Neural progenitor cell (in vitro differentiated cells): Measurements from ENCODE around the gene CNPY2. TPM values are rescaled to one million over a fixed set of nuclear protein-coding genes. Genes with fewer than 3 reads are reported as not detected.
A peak's percentile ranks its signal among the peaks of the same experiment; 100 is the strongest.
"Not testable (repeated sequence)": the region's sequence is repeated elsewhere in the genome, so short reads cannot be mapped to it uniquely, and the experiment has no call there.

Experiments used
- DNase-seq: peaks from one replicate; pipeline ENCODE4 v3.0.0-alpha.2; 2016; ENCODE audit warnings: low spot score
- H2AFZ ChIP-seq: fragments of 200-600 bp; sonication (generic); replicated peaks from 2 replicates; pipeline ENCODE4 v1.6.1; 2016; ENCODE audit warnings: antibody characterized with exemption
- H3F3A ChIP-seq: fragments of 200-600 bp; sonication (generic); 2 replicates; pipeline ENCODE4 v1.6.1; 2016; ENCODE audit warnings: antibody characterized with exemption, low read depth
- H3K27ac ChIP-seq: fragments of 200-600 bp; sonication (generic); 2 replicates; pipeline ENCODE4 v1.5.1; 2016; ENCODE audit warnings: mild to moderate bottlenecking
- H3K27me3 ChIP-seq: fragments of 200-600 bp; sonication (generic); 2 replicates; pipeline ENCODE4 v1.6.1; 2016; ENCODE audit warnings: mild to moderate bottlenecking, moderate library complexity
- H3K36me3 ChIP-seq: fragments of 200-600 bp; sonication (generic); 2 replicates; pipeline ENCODE4 v1.5.1; 2016
- H3K4me1 ChIP-seq: fragments of 200-600 bp; sonication (generic); 2 replicates; pipeline ENCODE4 v1.6.1; 2016; ENCODE audit warnings: mixed run types
- H3K4me2 ChIP-seq: fragments of 200-600 bp; sonication (generic); 2 replicates; pipeline ENCODE4 v1.6.1; 2016
- H3K4me3 ChIP-seq: fragments of 200-600 bp; sonication (generic); 2 replicates; pipeline ENCODE4 v1.5.1; 2016
- H3K79me2 ChIP-seq: fragments of 200-600 bp; sonication (generic); 2 replicates; pipeline ENCODE4 v1.6.1; 2016; ENCODE audit warnings: low read depth
- H3K9ac ChIP-seq: fragments of 200-600 bp; sonication (generic); 2 replicates; pipeline ENCODE4 v1.6.1; 2016
- H3K9me3 ChIP-seq: fragments of 200-600 bp; sonication (generic); 2 replicates; pipeline ENCODE4 v1.5.1; 2016; ENCODE audit warnings: low read depth
- H4K20me1 ChIP-seq: fragments of 200-600 bp; sonication (generic); 2 replicates; pipeline ENCODE4 v1.6.1; 2016; ENCODE audit warnings: low read depth
- H3K27ac Mint-ChIP-seq: 3 replicates; pipeline ENCODE4 v1.8.0; 2021; ENCODE audit warnings: mixed read lengths
- H3K27me3 Mint-ChIP-seq: 2 replicates; pipeline ENCODE4 v1.8.0; 2022; ENCODE audit warnings: low read depth, mild to moderate bottlenecking, inconsistent platforms, moderate library complexity, mixed read lengths; ENCODE audit not compliant: insufficient read depth
- H3K36me3 Mint-ChIP-seq: 3 replicates; pipeline ENCODE4 v1.8.0; 2021; ENCODE audit warnings: mixed read lengths
- H3K4me1 Mint-ChIP-seq: 3 replicates; pipeline ENCODE4 v1.8.0; 2021; ENCODE audit warnings: mixed read lengths
- H3K4me3 Mint-ChIP-seq: 3 replicates; pipeline ENCODE4 v1.8.0; 2021; ENCODE audit warnings: mild to moderate bottlenecking, moderate library complexity, mixed read lengths
- H3K9me3 Mint-ChIP-seq: 3 replicates; pipeline ENCODE4 v1.8.0; 2020; ENCODE audit warnings: mixed read lengths
- CTCF ChIP-seq: fragments of 200-600 bp; sonication (generic); IDR thresholded peaks from 2 replicates; pipeline ENCODE4 v1.5.1; 2017; ENCODE audit warnings: antibody characterized with exemption, mild to moderate bottlenecking
- EZH2 ChIP-seq: fragments of 200-600 bp; sonication (generic); IDR thresholded peaks from 2 replicates; pipeline ENCODE4 v1.6.1; 2017; ENCODE audit warnings: antibody characterized with exemption, mild to moderate bottlenecking, moderate library complexity
- EZH2phosphoT487 ChIP-seq: fragments of 200-600 bp; sonication (generic); IDR thresholded peaks from 2 replicates; pipeline ENCODE4 v1.6.1; 2017; ENCODE audit warnings: antibody characterized with exemption
- total RNA-seq: library from RNA; depleted of rRNA; stranded (reverse); fragments of >200 nt; gene quantifications from 2 replicates; pipeline ENCODE4 v1.2.3, GENCODE V29; 2015; ENCODE audit warnings: low replicate concordance

The CNPY2 gene
- total RNA-seq, 1 donor from 2014 or later, result 128 TPM

DNA sequence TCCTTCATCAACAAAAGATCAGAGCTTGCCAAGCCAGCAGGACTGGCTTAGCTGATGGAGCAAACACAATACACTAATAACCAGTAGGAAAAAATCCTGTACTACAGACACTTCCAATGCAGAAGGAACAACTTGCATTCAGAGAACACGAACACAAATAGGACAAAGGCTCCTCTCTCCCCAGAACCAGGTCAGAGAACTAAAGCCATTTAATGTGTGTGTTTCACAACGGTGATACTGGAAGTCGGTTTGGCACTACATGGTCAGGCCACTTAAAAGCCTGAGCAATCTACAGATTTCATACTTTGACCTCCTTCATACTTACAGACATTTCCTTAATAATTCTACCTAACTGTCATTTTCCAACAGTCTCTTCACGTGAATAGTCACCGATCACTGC lies 22.0 kb downstream of the CNPY2 start:
- peak overlapping the region; percentile 20 for H3K9ac ChIP-seq
- H3F3A ChIP-seq, result peaks cover 4% of the 10 kb centered on the region
- peaks cover 4% of the 10 kb centered on the region for H3K27me3 Mint-ChIP-seq
- no peak overlapping the region for H3K27ac Mint-ChIP-seq
- TF ChIP-seq CTCF (no peak), EZH2phosphoT487 (no peak), EZH2 (no peak)
- H3K36me3 Mint-ChIP-seq, result peaks cover 5% of the 10 kb centered on the region
- no peak overlapping the region for H2AFZ ChIP-seq
- H3K4me1 ChIP-seq, result peaks cover 6% of the 10 kb centered on the region
- H3K4me3 ChIP-seq, result no peak overlapping the region
- H3K4me2 ChIP-seq, result no peak overlapping the region
- no peaks in the 10 kb centered on the region for H3K9me3 Mint-ChIP-seq
- peaks cover 97% of the 10 kb centered on the region for H3K79me2 ChIP-seq
- H3K36me3 ChIP-seq, result peaks cover 5% of the 10 kb centered on the region
- no peak for DNase-seq
- H3K9me3 ChIP-seq, result no peaks in the 10 kb centered on the region
- no peaks in the 10 kb centered on the region for H3K27me3 ChIP-seq
- H3K27ac ChIP-seq, result no peak overlapping the region
- no peak overlapping the region for H3K4me3 Mint-ChIP-seq
- peaks cover 29% of the 10 kb centered on the region for H4K20me1 ChIP-seq
- H3K4me1 Mint-ChIP-seq, result peaks cover 13% of the 10 kb centered on the region

- Histone ChIP-seq H3F3A (peaks cover 4% of the 10 kb centered on the region), H3K4me2 (no peak overlapping the region), H3K9me3 (no peaks in the 10 kb centered on the region), H3K36me3 (no peaks in the 10 kb centered on the region), H3K27ac (no peak overlapping the region), H2AFZ (no peak overlapping the region), H3K9ac (no peak overlapping the region), H3K4me3 (no peak overlapping the region), H3K79me2 (peaks cover 62% of the 10 kb centered on the region), H4K20me1 (peaks cover 10% of the 10 kb centered on the region), H3K4me1 (no peaks in the 10 kb centered on the region), H3K27me3 (no peaks in the 10 kb centered on the region)
- DNase-seq, result no peak
- H3K27ac Mint-ChIP-seq, result no peak overlapping the region
- no peaks in the 10 kb centered on the region for H3K9me3 Mint-ChIP-seq
- H3K4me3 Mint-ChIP-seq, result no peak overlapping the region
- peaks cover 2% of the 10 kb centered on the region for H3K4me1 Mint-ChIP-seq
- H3K27me3 Mint-ChIP-seq, result peaks cover 4% of the 10 kb centered on the region
- TF ChIP-seq EZH2phosphoT487 (no peak), EZH2 (no peak), CTCF (no peak)
- peaks cover 10% of the 10 kb centered on the region for H3K36me3 Mint-ChIP-seq
Measured at GRCh38 chr12:56288705-56289387, 26.9 kb downstream of the CNPY2 start.

DNA sequence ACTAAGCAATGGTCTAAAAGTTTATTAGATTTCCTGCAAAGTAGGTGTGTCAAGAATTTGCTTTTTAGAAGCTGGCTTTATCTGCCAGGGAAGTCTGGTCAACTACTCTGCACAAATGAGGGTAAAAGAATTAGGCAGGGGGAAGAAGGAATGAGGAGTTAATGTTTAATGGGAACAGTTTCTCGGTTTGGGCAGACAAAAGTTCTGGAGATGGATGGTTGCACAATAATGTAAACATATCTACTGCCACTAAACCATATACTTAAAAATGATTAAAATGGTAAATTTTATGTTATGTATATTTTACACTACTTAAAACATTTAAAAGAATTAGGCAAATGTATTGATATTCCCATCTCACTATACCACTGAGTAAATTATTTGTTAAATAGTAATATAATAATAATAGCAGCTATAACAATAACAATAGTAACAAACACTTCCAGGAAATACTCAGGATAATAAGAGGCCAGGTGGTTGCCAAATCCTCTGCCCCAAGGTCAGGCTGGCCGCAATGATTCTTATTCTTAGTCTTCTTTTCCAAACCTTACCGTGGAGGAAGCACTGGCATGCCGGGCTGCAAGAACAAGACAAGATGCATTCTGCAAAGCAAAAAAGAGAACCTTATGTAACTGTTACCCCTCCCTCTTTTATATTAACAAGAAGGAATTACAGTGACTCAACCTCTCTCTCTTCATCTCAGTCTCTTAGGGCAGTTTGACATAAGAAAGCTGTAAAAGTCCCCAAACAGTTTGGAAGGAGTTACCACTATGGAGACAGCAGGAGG lies 29.6 kb downstream of the CNPY2 start:
- Mint-ChIP-seq H3K4me3 (no peak overlapping the region), H3K36me3 (peaks cover 22% of the 10 kb centered on the region), H3K27ac (no peak overlapping the region), H3K27me3 (peaks cover 4% of the 10 kb centered on the region), H3K9me3 (no peaks in the 10 kb centered on the region), H3K4me1 (no peaks in the 10 kb centered on the region)
- Histone ChIP-seq H3K4me1 (no peaks in the 10 kb centered on the region), H3K9ac (peak overlapping the region; percentile 42), H3K27me3 (no peaks in the 10 kb centered on the region), H3K36me3 (peaks cover 5% of the 10 kb centered on the region), H3K4me2 (no peak overlapping the region), H3K27ac (no peak overlapping the region), H2AFZ (no peak overlapping the region), H3F3A (peaks cover 4% of the 10 kb centered on the region), H3K79me2 (peaks cover 36% of the 10 kb centered on the region), H3K9me3 (no peaks in the 10 kb centered on the region), H4K20me1 (peaks cover 3% of the 10 kb centered on the region), H3K4me3 (no peak overlapping the region)
- DNase-seq, result no peak
- TF ChIP-seq EZH2phosphoT487 (no peak), EZH2 (no peak), CTCF (no peak)

DNA sequence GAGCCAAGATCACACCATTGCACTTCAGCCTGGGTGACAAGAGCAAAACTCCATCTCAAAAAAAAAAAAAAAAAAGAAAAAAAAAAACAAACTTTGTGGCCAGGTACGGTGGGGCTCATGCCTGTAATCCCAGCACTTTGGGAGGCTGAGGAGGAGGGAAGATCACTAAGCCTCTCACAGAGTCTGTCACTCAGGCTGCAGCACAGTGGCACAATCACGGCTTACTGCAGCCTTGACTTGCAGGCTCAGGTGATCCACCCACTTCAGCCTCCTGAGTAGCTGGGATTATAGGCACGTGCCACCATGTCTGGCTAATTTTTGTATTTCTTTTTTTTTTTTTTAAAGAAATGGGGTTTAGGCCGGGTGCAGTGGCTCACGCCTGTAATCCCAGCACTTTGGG lies 31.5 kb downstream of the CNPY2 start:
- not testable (repeated sequence) for H3K27me3 ChIP-seq, H3K36me3 ChIP-seq, H3K9me3 Mint-ChIP-seq, H2AFZ ChIP-seq, H3K4me1 Mint-ChIP-seq, H4K20me1 ChIP-seq, H3K4me3 Mint-ChIP-seq, H3K9me3 ChIP-seq, H3F3A ChIP-seq, H3K4me3 ChIP-seq, H3K4me2 ChIP-seq, H3K27ac Mint-ChIP-seq, H3K9ac ChIP-seq, H3K27me3 Mint-ChIP-seq, H3K4me1 ChIP-seq, H3K27ac ChIP-seq, DNase-seq
- H3K79me2 ChIP-seq, result peaks cover 17% of the 10 kb centered on the region
- peaks cover 25% of the 10 kb centered on the region for H3K36me3 Mint-ChIP-seq
